GM13976 (cell line): ENCODE measurements around the gene PPP1R8.
"Not testable (repeated sequence)": the region's sequence is repeated elsewhere in the genome, so short reads cannot be mapped to it uniquely, and the experiment has no call there.

Experiments
- DNase-seq: peaks from one replicate; pipeline ENCODE4 v3.0.0; 2012; ENCODE audit warnings: low spot score
- CTCF ChIP-seq: IDR thresholded peaks from 2 replicates; pipeline ENCODE4 v1.5.1; 2012; ENCODE audit warnings: borderline replicate concordance, mild to moderate bottlenecking; ENCODE audit not compliant: insufficient read depth; ENCODE audit errors: extremely low read depth, missing control alignments, control extremely low read depth
- in situ Hi-C: fragments of 300-500 bp; cut with MboI; formaldehyde crosslinking; loops from one replicate; pipeline ENCODE4 v1.12.0; 2022; ENCODE audit warnings: low sequenced_read_pairs, mixed read lengths, inconsistent platforms; ENCODE audit not compliant: unreplicated experiment

Gene PPP1R8

GRCh38 chr1:27830621-27831440 lies at the start of gene PPP1R8:
PPP1R8 (plus strand) TSS chr1:27830782; CDS start chr1:27830836, 54 bp downstream.
- DNase-seq = peak; percentile 93
- TF ChIP-seq CTCF = no peak
- in situ Hi-C loops = no loop called here

- DNase-seq = no peak
- no peak for TF ChIP-seq CTCF
- in situ Hi-C loops = no loop called here
These were observed 47.6 kb upstream of the PPP1R8 start for GRCh38 chr1:27782950-27783349.

GRCh38 chr1:27784700-27785099 lies 45.9 kb upstream of the PPP1R8 start:
- no peak for TF ChIP-seq CTCF
- DNase-seq = no peak
- in situ Hi-C loops = no loop called here

GRCh38 chr1:27785781-27786455 lies 44.7 kb upstream of the PPP1R8 start:
- no peak for TF ChIP-seq CTCF
- no peak for DNase-seq
- in situ Hi-C loops = no loop called here

- no peak for DNase-seq
- in situ Hi-C loops = no loop called here
- TF ChIP-seq CTCF = no peak
These were observed 42.7 kb upstream of the PPP1R8 start for GRCh38 chr1:27787895-27788294.

GRCh38 chr1:27789540-27790041 lies 41.0 kb upstream of the PPP1R8 start:
- TF ChIP-seq CTCF = no peak
- no peak for DNase-seq
- in situ Hi-C loops = no loop called here

GRCh38 chr1:27790270-27790669 lies 40.3 kb upstream of the PPP1R8 start:
- DNase-seq, in situ Hi-C loops: not testable (repeated sequence)
